Activated naive CD8-positive, alpha-beta T cell treated with anti-CD3 and anti-CD28 coated beads, Interleukin-2, amount 50 U/mL, for 16 hours (primary cell): ENCODE measurements around the gene LIPE.
A peak's percentile ranks its signal among the peaks of the same experiment; 100 is the strongest.

Experiments
- DNase-seq: peaks from one replicate; pipeline ENCODE4 v3.0.0-alpha.2; 2020; ENCODE audit warnings: low read depth, low spot score

Gene LIPE

GRCh38 chr19:42411581-42412178 lies 15.5 kb downstream of the LIPE start:
- DNase-seq: no peak

- DNase-seq: no peak
Measured at GRCh38 chr19:42410371-42410770, 16.8 kb downstream of the LIPE start.

- DNase-seq: no peak
Measured at GRCh38 chr19:42409477-42409876, 17.7 kb downstream of the LIPE start.

GRCh38 chr19:42407816-42408175 lies 19.4 kb downstream of the LIPE start:
- no peak for DNase-seq

- DNase-seq: no peak
Measured at GRCh38 chr19:42407085-42407815, 19.9 kb downstream of the LIPE start.

GRCh38 chr19:42406111-42406510 lies 21.1 kb downstream of the LIPE start:
- DNase-seq: no peak

GRCh38 chr19:42403586-42403985 lies 23.6 kb downstream of the LIPE start:
- no peak for DNase-seq

GRCh38 chr19:42402376-42403116 lies 24.6 kb downstream of the LIPE start:
- no peak for DNase-seq

GRCh38 chr19:42401365-42402303 lies 25.6 kb downstream of the LIPE start:
- DNase-seq: peak; percentile 57

GRCh38 chr19:42400404-42400803 lies 26.8 kb downstream of the LIPE start:
- no peak for DNase-seq

GRCh38 chr19:42397263-42398166 lies 29.7 kb downstream of the LIPE start:
- DNase-seq: no peak

- DNase-seq: peak; percentile 86
Measured at GRCh38 chr19:42396381-42397262, 30.6 kb downstream of the LIPE start.

- no peak for DNase-seq
Measured at GRCh38 chr19:42394751-42395150, 32.4 kb downstream of the LIPE start.

GRCh38 chr19:42392165-42392564 lies 35.0 kb downstream of the LIPE start:
- no peak for DNase-seq

GRCh38 chr19:42389899-42390298 lies 37.3 kb downstream of the LIPE start, which contains the start of gene CNFN:
Gene CNFN (minus strand): TSS chr19:42390297. CDS start chr19:42389037, 1,260 bp downstream.
- DNase-seq: no peak

GRCh38 chr19:42388851-42389489 lies 38.2 kb downstream of the LIPE start:
- no peak for DNase-seq

- DNase-seq: peak; percentile 28
Measured at GRCh38 chr19:42386974-42387707, 40.0 kb downstream of the LIPE start.

GRCh38 chr19:42380155-42380554 lies 47.0 kb downstream of the LIPE start:
- DNase-seq: no peak
